ENCODE results near the gene PLSCR3.

Gene PLSCR3

DNA sequence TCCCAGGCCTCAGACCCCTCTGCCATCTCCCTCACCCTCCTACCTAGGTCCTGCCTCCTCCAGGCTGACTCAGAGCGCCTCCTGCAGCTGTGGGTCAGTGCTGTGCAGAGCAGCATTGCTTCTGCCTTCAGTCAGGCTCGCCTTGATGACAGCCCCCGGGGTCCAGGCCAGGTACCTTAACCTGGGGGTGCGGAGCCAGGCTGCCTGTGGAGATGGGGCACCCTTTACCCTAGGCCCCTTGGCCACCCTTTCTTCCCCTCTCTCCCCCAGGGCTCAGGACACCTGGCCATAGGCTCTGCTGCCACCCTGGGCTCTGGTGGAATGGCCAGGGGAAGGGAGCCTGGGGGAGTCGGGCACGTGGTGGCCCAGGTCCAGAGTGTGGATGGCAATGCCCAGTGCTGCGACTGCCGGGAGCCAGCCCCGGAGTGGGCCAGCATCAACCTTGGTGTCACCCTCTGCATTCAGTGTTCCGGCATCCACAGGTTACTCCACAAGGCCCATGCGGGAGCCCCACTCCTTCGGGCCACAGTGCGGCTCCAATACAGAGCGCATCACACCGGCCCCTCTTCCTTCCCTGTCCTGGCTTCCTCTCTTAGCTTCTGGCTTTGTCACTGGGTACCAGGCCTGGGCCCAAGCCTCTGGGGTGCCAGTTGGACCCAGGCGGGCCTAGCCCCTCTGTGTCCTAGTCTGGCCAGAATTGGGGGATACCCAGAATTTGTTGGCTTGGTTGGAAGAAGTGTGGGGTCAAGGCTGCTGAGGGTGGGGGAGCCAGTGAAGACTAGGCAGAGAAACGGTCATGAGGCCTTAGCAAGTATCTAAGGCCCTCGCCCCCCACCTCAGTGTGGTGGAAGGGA is 47.3 kb downstream of the PLSCR3 start:
- no peak for DNase-seq

- no peak for DNase-seq
Measured at GRCh38 chr17:7343250-7343649, 51.1 kb downstream of the PLSCR3 start.

DNA sequence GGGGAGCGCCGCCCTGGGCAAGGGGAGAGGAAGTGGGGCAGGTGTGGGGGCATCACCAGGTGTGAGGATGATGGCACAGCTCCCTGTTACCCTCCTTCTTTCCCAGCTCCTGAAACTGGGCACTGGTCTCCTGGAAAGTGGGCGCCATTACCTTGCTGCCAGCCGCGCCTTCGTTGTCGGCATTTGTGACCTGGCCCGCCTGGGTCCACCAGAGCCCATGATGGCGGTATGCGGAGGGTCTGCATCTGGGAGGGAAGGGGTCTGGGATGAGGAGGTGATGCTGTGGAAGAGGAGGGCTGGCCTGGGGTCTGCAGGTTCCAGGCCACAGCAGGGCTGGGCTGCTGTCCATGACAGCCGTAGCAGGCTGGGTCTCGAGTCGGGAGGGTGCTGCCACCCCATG is 52.5 kb downstream of the PLSCR3 start:
- DNase-seq: no peak

DNA sequence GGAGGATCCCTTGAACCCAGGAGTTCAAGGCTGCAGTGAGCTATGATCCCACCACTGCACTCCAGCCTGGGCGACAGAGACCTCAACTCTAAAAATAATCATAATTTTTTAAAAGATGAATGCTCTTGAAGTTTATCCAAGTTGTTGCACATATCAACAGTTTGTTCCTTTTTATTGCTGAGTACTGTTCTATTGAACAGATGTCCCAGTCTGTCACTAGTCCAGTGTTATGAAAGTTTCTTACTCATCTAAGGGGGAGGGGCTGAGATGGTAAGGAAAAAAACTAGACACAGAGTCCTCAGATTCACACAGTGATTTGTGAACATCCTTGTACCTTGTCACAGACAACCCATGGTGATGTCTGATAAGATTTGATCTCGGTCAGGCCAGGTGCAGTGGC is 54.1 kb downstream of the PLSCR3 start:
- DNase-seq: peak; percentile 62
